ENCODE data around the gene JAKMIP1. TPM values are rescaled to one million over a fixed set of nuclear protein-coding genes. Genes with fewer than 3 reads are reported as not detected.

JAKMIP1 gene
- total RNA-seq, 1 experiment from 2014 or later: not detected

- intact Hi-C loops (cut with micrococcal nuclease): no loop called here
- no peaks in the 10 kb centered on the region for H3K36me3 ChIP-seq (ENCODE audit: control insufficient read depth in 1 of 2, insufficient read depth in 2 of 2, low read length in 2 of 2)
- no peak for DNase-seq (ENCODE audit: low read depth, low spot score)
- no peak for TF ChIP-seq CEBPB (IDR thresholded peaks at IDR 0.05; ENCODE audit: low read depth)
- TF ChIP-seq EZH2phosphoT487 (IDR thresholded peaks at IDR 0.05; ENCODE audit: borderline replicate concordance): no peak
- TF ChIP-seq JUND (IDR thresholded peaks at IDR 0.05): no peak
- no peak for TF ChIP-seq ZBTB33 (IDR thresholded peaks at IDR 0.05; ENCODE audit: extremely low read depth, insufficient replicate concordance, low read length)
- no peak for TF ChIP-seq ZNF274 (IDR thresholded peaks at IDR 0.05; ENCODE audit: low read depth, low read length)
- no peak for TF ChIP-seq SIN3A (IDR thresholded peaks at IDR 0.05; ENCODE audit: low read depth)
- no peak for TF ChIP-seq YY1 (IDR thresholded peaks at IDR 0.05; ENCODE audit: extremely low read depth, insufficient replicate concordance, low read depth, low read length)
- no peak for TF ChIP-seq ATF3 (IDR thresholded peaks at IDR 0.05)
- TF ChIP-seq REST (IDR thresholded peaks at IDR 0.05; ENCODE audit: low read depth): no peak
- no peak for TF ChIP-seq RAD21 (IDR thresholded peaks at IDR 0.05; ENCODE audit: low read depth)
- H3K27me3 ChIP-seq (ENCODE audit: insufficient read depth, low read length): no peaks in the 10 kb centered on the region
- no peaks in the 10 kb centered on the region for H3K9me3 ChIP-seq (ENCODE audit: control insufficient read depth in 1 of 2, insufficient read depth in 1 of 2, low read depth in 1 of 2, low read length in 2 of 2)
- H4K20me1 ChIP-seq (ENCODE audit: insufficient read depth): no peaks in the 10 kb centered on the region
- H3K9me2 ChIP-seq (ENCODE audit: insufficient read depth): no peaks in the 10 kb centered on the region
- no peaks in the 10 kb centered on the region for H3K79me2 ChIP-seq (ENCODE audit: insufficient read depth, low read length)
- CTCF ChIA-PET: no interaction called here
- no peak overlapping the region for H3K4me3 ChIP-seq (replicated peaks in 1 of 2; ENCODE audit: low read depth in 1 of 2, low read length in 2 of 2)
- RAD21 ChIA-PET (ENCODE audit: low non-redundant PET in 1 of 2, low total read pairs in 2 of 2, uncharacterized antibody in 2 of 2, unreplicated experiment in 2 of 2): no interaction called here
- H3K4me2 ChIP-seq (ENCODE audit: low read length): no peak overlapping the region
- BruUV-seq (replicated peaks): no TSS peak
- H3K27ac ChIP-seq (ENCODE audit: low read depth, low read length): no peak overlapping the region
- H3K4me1 ChIP-seq (ENCODE audit: control insufficient read depth in 1 of 2, insufficient read depth in 2 of 2, low read length in 2 of 2): no peaks in the 10 kb centered on the region
- H3K9ac ChIP-seq (ENCODE audit: low read length): no peak overlapping the region
- no peak overlapping the region for H2AFZ ChIP-seq (ENCODE audit: low read depth, low read length, poor library complexity, severe bottlenecking)
- ATAC-seq: no peak
- POLR2A ChIA-PET: no interaction called here
Observed at GRCh38 chr4:6113641-6114040, 86.7 kb downstream of the JAKMIP1 start.
